GM20000 (cell line): Measurements from ENCODE around the gene TMEM108.

ENCODE experiments used
- DNase-seq: peaks from one replicate; pipeline ENCODE4 v3.0.0; 2012; ENCODE audit warnings: low spot score
- CTCF ChIP-seq: IDR thresholded peaks from 2 replicates; pipeline ENCODE4 v1.5.1; 2012; ENCODE audit warnings: mild to moderate bottlenecking, control low read depth; ENCODE audit errors: extremely low read depth, missing control alignments

Gene TMEM108

DNA sequence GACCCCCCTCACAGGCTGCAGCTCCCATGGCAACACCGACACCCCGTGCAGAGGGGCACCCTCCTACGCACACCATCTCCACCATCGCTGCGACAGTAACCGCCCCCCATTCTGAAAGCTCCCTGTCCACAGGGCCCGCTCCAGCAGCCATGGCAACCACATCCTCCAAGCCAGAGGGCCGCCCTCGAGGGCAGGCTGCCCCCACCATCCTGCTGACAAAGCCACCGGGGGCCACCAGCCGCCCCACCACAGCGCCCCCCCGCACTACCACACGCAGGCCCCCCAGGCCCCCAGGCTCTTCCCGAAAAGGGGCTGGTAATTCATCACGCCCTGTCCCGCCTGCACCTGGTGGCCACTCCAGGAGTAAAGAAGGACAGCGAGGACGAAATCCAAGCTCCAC lies 341.7 kb downstream of the TMEM108 start:
- DNase-seq = no peak
- no peak for TF ChIP-seq CTCF

GRCh38 chr3:133380481-133381225 lies 342.5 kb downstream of the TMEM108 start:
- TF ChIP-seq CTCF = no peak
- no peak for DNase-seq

DNA sequence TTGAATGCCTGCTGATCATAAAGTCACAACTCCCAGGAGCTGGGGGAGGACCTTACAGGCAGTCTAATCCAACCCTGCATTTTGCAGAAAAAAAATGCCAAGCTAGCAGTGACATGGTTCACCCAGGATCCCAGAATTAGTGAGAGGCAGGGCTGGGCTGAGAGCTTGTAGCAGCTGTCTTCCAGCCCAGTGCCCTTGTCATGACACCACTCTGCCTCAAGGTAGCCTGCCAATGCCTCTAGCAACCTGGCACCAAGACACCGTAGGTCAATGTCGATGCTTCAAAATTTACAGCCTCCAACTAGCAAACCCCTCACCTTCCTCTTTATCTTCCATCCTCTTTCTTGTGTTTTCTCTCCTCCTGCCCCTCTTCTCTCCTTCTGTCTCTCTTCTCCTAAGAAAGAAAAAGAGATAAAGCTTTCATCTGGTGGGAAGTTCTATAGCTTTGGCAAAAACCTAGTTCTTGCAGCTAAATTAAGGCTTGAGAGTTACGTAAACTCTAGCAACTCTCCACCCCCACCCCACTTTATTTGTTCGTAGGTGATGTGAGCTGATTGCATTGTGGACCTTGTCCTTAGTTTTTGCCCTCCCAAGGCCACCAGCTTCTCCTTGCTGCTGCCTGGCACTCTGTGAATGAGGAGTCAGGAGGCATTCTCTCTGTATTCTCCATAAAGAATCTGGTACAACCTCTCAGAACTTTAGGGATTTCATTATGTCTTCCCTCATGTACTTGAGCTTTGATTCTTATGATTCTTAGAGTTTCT lies 343.3 kb downstream of the TMEM108 start:
- no peak for TF ChIP-seq CTCF
- DNase-seq = no peak

DNA sequence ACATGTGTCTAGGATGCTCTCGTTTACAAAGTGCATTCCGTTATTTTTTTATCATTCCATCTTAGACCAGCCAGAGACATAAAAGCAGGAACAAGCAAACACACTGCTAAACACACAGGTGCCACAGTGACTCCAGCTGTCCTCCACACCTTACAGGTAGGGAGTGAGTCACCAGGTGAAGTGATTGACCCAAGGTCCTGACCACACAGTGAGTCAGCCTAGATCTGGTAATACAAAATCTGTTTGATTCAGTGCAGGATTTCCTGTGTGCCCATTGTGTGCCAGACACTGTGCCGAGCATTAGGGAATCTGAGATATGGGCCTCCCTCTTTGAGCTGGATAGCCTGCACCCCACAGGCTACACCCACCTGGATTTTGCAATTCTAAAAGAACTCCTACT lies 345.0 kb downstream of the TMEM108 start:
- no peak for TF ChIP-seq CTCF

DNA sequence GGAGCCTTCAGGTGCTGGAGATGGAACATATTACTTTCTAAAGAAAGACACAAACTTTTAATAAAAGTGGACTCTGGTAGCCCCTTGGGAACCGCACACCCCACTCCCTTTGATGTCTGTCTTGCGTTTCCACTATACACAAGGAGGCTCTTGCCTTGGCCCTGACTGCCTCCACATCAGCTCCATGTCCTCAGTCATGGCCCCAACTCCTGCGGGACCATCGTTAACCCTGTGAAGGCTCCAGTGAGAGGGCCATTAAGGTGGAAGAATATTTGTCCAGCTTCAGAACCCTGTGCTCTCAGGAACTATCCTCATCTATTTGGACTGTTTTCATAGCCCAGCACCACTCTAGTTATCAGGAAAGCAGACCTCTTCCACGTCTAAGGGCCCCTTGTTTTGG lies 345.6 kb downstream of the TMEM108 start:
- no peak for DNase-seq
- no peak for TF ChIP-seq CTCF

More for the DNA sequence above, 345.0 kb downstream of the TMEM108 start:
- DNase-seq = no peak

DNA sequence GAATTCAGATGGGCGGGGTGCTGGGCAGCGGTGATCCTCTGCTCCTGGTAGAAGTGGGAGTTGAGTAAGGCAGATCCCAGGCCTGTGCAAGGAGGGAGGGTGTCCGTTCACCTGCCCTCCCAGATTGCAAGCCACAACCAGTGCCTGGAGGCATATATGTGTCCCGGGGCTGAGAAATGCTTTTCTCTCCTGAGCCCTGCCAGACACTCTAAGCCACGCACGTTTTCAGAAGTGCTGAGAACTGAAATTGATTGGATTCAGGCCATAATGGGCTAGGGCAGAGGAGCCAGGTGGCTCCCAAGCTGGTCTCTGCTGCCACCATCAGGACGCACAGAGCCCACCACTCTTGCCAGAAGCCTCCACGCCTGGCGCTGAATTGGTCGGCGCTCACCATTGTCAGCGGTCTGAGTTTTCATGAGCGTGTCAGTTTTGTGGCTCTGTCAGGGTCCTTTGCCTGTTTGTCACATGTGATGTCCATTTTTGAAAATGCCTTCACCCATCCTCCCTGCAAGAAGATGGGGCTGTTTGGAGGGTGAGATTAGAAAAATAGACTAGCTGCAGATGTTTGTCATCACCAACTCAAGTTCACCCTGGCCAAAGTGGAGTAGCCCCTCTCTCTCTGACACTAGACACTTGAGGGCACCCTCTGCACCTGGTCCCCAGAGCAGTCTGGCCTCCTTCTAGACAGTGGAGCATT lies 346.3 kb downstream of the TMEM108 start:
- peak; percentile 61 for DNase-seq
- TF ChIP-seq CTCF = peak; percentile 66

DNA sequence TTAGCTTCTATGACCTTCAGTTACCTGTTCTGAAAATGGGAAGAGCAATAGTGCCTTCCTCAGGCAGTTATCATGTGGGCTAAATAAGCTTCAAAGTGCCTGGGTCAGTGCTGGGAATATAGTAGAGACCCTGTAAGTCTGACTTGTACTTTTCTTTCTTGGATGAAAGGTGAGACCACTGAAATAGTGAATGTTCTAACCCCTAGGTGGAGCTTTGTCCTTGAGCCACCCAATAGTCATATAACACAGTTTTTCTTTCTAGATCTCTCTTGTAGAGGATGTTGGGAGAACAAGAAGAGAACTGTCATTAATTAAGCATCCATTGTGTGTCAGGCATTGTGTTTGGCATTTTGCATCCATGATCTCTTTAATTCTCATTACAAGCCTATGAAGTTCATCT lies 348.7 kb downstream of the TMEM108 start:
- DNase-seq = no peak
- TF ChIP-seq CTCF = no peak
